Hematopoietic multipotent progenitor cell treated with erythropoietin and hydrocortisone succinate and interleukin-3 and kit ligand, for 8 days (in vitro differentiated cells): ENCODE measurements around the gene UCHL5.
"Not testable (repeated sequence)": the region's sequence is repeated elsewhere in the genome, so short reads cannot be mapped to it uniquely, and the experiment has no call there.

Experiments
- DNase-seq: peaks from one replicate; pipeline ENCODE4 v3.0.0-alpha.2; 2015

UCHL5 gene

GRCh38 chr1:193062698-193063463 is 3.7 kb upstream of the UCHL5 start:
- no peak for DNase-seq

DNA sequence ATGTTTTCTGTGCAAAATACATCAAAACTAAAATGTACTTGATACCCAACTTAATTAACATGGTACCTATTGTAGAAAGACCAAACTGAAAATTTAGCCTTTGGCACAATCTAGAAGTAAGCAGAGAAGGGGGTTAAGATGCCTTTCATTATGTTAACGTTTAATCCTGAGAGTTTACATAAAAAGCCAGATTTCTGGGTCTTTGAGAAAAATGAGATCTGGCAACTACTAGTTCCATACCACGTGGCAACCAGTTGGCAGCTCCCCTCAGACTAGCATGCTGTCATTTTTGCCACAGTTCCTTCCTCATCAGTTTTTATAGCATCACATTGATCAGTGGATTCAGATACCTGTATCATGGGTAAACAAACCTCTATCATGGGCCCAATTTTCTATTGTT is 1.8 kb upstream of the UCHL5 start:
- DNase-seq = peak; percentile 70

- DNase-seq = peak; percentile 30
Measured at GRCh38 chr1:193060406-193060805, 1.2 kb upstream of the UCHL5 start.

DNA sequence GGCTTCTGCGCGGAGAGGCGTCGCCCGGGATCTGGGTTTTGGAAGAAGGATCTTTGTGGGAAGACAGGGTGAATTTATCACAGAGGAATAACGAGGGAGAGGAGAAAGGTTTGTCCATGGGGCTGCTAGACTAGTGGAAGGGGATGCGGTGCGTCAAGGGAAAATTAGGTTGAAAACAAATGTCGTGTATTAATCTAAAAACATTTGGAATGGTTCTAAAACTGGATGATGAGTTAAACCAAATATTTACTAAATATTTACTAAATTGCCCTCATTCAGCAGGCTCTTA is 899 bp upstream of the UCHL5 start:
- no peak for DNase-seq

DNA sequence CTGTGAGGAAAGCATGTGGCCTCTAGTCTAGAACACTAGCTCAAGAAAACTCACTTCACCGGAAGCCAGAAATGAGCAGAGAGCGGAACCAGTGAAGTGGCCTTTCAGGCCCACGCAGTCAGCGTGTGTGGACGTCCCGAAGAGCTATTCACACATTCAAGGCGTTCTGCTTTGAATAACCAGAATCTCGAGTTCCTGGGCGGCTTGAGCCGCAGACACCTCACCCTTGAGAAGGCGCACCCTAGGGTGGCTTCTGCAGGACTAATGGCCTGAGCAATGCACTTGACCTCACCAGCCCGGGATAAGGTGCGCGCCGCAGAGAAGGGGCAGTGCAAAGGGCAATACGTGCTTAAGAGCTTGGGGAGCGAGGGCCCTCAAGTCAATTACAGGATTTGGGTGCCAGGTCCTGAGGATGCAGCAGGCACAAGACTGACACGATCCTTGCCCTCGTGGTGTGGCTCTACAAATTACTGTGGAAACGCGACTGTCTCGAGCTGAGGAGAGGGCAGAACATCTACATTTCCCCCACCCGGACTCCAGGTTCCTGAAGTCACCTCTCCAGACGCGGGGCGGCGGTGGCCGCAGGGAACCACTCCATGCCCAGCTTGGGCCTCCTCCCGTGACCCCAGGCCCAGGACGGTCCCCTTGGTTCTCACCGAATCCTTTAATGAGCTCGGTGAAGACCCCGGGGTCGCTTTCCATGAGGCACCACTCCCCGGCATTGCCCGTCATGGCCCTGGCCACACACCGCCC is 455 bp downstream of the UCHL5 start:
- DNase-seq = peak; percentile 81

- DNase-seq = no peak
Measured at GRCh38 chr1:193054169-193054675, 4.9 kb downstream of the UCHL5 start.

GRCh38 chr1:193048913-193049312 is 10.2 kb downstream of the UCHL5 start:
- not testable (repeated sequence) for DNase-seq

DNA sequence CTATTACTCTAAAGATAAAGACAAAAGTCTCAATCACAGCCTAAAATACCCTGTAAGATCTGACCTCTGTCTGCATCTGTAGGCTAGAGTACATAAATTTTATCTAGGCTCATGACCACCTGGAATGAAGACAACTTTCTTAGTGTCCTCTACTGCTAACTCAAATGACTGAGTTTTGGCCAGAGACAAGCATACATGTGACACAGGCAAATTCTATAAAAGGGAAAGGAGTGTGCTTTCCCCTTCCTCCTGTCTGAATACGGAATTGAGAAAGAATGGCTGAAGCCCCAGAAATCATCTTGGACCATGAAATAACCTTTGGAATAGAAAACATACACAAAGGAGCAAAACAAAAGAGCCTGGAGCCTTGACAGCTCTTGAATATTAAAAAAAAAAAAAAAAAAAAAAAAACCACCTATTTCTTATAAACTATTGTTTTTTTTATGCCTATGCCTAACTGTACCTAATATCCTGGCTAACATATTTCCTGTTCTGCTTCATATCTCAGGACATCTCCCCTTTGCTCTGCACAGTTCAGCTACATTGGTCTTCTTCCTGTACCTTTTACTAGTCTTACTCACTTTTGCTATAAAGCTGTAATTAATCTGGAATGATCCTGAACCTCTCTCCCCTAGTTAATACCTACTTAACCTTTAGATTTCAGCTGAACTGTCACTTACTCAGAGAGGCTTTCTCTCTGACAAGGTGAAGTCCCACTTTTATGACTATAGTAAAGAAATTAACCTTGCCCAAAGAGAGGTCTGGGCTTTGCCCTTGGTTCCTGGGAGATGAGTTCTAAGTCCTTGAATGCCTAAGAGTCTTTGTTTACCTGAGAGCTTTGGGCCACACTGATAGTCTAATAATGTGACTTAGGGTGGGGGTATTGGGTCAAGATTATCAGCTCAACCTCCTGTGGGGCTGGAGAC is 16.1 kb downstream of the UCHL5 start:
- no peak for DNase-seq

GRCh38 chr1:193040011-193040410 is 19.1 kb downstream of the UCHL5 start:
- no peak for DNase-seq

DNA sequence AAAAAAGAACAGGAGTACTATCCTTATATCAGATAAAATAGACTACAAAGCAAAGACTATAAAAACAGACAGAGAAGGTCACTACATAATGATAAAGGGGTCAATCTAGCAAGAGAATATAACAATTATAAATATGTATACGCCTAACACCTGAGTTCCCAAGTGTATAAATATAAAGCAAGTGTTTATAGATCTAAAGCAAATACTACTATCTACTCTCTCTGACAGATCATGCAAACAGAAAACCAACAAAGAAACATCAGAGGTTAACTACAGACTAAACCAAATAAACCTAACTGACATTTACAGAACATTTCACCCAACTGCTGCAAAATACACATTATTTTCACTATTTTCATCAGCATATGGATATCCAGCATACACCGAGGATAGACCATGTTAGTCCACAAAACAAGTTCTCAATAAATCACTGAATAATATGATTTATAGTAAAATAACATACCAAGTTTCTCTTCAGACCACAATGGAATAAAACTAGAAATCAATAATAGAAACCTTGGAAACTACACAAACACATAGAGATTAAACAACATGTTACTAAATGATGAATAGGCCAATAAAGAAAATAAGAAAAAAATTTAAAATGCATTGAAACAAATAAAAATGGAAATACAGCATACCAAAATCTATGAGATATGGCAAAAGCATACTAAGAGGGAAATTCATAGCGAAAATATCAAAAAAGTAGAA is 22.7 kb downstream of the UCHL5 start:
- DNase-seq = no peak

DNA sequence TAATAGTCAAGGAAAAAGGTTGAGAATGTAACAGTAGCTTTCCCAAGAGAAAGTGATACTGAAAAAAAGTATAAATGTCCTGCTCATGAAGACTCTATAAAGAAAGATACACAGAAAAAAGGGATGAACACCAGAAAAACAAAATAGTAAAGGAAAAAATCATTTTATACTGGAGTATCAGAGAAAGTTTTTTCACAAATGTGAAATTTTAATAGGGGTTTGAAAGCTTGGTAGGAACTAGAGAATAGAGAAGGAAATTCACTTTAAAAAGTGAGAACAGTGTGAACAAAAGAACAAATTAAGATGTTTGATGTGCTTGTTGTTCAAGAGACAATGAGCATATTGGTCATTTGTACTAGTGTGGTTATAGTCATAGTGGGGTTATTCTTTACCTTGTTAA is 25.6 kb downstream of the UCHL5 start:
- DNase-seq = no peak

- not testable (repeated sequence) for DNase-seq
Measured at GRCh38 chr1:193032643-193033427, 26.3 kb downstream of the UCHL5 start.

DNA sequence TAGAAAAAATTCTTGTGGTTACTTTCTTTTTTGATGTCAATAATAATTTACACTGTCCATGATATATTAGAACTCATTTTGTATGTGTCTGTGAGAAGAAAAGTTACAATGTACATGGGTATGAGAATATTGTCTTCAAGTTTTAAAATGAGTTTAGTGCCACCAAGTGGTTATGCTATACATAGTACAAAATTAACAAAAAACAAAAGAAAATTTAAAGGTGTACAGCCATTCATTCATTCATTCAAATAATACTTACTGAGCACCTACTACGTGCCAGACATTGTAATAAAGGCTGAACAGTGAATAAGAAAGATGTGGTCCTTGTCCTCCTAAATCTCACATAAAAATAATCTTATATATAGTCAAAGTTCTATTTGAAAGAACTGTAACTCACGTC is 27.7 kb downstream of the UCHL5 start:
- peak; percentile 36 for DNase-seq

DNA sequence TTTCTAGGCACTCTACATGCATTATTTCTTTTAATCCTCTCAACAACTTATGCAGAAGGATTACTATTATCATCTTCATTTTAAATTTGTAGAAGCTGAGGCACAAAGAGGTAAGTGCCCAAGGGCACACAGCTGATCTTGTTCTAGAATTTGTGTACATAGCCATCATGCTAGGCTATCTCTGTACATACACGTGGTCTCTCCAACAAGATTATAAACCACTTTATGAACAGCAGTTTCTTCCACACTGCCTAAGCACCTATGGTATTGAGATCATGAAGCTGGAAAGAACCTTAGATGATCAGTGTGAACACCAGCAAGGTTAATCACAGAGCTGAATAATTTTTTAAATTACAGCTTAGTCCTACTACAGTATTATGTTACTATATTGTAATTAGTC is 28.9 kb downstream of the UCHL5 start:
- DNase-seq = peak; percentile 26

- DNase-seq = no peak
Measured at GRCh38 chr1:193025218-193025617, 33.9 kb downstream of the UCHL5 start.

DNA sequence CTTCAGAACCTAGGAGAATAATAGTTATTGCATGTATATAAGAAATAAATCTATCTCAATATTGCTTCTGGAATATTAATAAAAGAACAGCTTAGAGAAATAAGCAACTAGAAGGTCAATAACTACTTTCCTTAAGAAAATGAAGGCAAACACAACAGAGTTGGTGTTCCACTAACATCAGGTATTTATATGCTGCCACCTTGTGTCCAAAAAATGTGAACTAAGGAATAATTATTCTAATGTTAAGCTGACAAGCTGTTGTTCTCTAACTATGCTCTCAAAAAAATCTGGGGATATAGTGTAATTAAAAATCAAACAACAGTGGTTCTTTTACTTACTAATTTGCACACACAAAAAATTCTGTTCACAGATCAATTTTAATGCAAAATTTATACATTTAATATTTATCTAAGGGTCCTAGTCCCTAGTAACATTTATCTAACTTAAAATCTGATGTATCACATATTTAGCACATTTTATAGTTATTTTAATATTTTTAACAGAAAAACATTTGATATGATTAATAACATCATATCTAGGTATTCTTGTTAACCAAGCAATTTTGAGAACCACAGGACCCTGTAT is 39.6 kb downstream of the UCHL5 start:
- DNase-seq = peak; percentile 71

GRCh38 chr1:193016788-193017187 is 42.4 kb downstream of the UCHL5 start:
- no peak for DNase-seq

GRCh38 chr1:193014400-193014799 is 44.8 kb downstream of the UCHL5 start:
- no peak for DNase-seq

- no peak for DNase-seq
Measured at GRCh38 chr1:193013707-193014106, 45.5 kb downstream of the UCHL5 start.

DNA sequence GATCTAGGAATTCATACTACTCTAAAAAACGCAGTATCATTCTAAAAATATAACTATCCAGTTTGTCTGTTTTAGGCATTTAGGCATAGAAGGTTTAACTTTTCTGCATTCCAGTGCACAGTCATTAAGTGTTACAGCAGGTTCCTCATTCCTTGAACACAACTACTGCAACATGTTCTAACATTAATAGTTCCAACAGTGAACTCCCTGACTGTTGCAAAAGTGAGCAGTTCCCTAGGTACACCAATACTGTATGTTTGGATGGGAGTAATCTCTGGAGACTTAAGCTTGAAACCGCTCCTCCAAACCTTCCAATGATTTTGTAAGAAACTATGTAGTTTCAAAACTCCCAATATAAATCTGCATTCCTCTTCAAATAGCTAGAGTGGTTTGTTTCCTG is 46.2 kb downstream of the UCHL5 start:
- DNase-seq = no peak

- no peak for DNase-seq
Measured at GRCh38 chr1:193011406-193011805, 47.8 kb downstream of the UCHL5 start.
